Sigmoid colon (tissue), 7 donors: ENCODE measurements around the gene RINT1. TPM values are rescaled to one million over a fixed set of nuclear protein-coding genes. Genes with fewer than 3 reads are reported as not detected.
A peak's percentile ranks its signal among the peaks of the same experiment; 100 is the strongest.
"Not testable (repeated sequence)": the region's sequence is repeated elsewhere in the genome, so short reads cannot be mapped to it uniquely, and the experiment has no call there.

Experiments
- DNase-seq: peaks from one replicate; pipeline ENCODE4 v3.0.0-alpha.2; 2019
- H3K27ac ChIP-seq, 4 donors: fragments of 200-600 bp; sonication (generic); one replicate each; pipeline ENCODE4 v1.5.1; 2016 to 2019; ENCODE audit warnings: mild to moderate bottlenecking in 1 of 4
- H3K27me3 ChIP-seq, 3 donors: fragments of 200-600 bp; sonication (generic); one replicate each; pipeline ENCODE4 v1.5.1; 2019; ENCODE audit warnings: mild to moderate bottlenecking in 1 of 3
- H3K36me3 ChIP-seq, 4 donors: fragments of 200-600 bp; sonication (generic); one replicate each; pipeline ENCODE4 v1.5.1; 2016 to 2019
- H3K4me1 ChIP-seq, 4 donors: fragments of 200-600 bp; sonication (generic); one replicate each; pipeline ENCODE4 v1.5.1; 2017 to 2019
- H3K4me3 ChIP-seq, 4 donors: fragments of 200-600 bp; sonication (generic); one replicate each; pipeline ENCODE4 v1.5.1; 2017 to 2019; ENCODE audit warnings: mild to moderate bottlenecking in 2 of 4, moderate library complexity in 1 of 4
- H3K9me3 ChIP-seq, 4 donors: fragments of 200-600 bp in 3 of 4; sonication (generic) in 3 of 4; one replicate each; pipeline versions ENCODE4 v1.5.1 to v1.6.1; 2013 to 2019
- CTCF ChIP-seq, 4 experiments: fragments of 450-650 bp in 3 of 4; fragments of 200-600 bp in 1 of 4; IDR thresholded peaks; one replicate each; pipeline ENCODE4 v1.5.1; 2016 to 2019; ENCODE audit warnings: antibody characterized with exemption in 4 of 4, mild to moderate bottlenecking in 3 of 4, moderate library complexity in 2 of 4
- EP300 ChIP-seq, 4 donors: sonication (generic); formaldehyde crosslinking; IDR thresholded peaks; one replicate each; pipeline ENCODE4 v1.6.1; 2017; ENCODE audit warnings: antibody characterized with exemption in 4 of 4
- POLR2A ChIP-seq, 2 donors: fragments of 450-650 bp; IDR thresholded peaks; one replicate each; pipeline ENCODE4 v1.6.1; 2016; ENCODE audit warnings: antibody characterized with exemption in 2 of 2, mild to moderate bottlenecking in 2 of 2, moderate library complexity in 2 of 2
- POLR2AphosphoS5 ChIP-seq, 4 donors: sonication (generic); formaldehyde crosslinking; IDR thresholded peaks; one replicate each; pipeline ENCODE4 v1.6.1; 2017; ENCODE audit warnings: antibody characterized with exemption in 4 of 4
- WGBS, 2 donors: extraction: QIAGEN DNeasy Blood & Tissue Kit; methylation state at CpG; one replicate each; pipeline ENCODE4 v1.1.7; 2013; 5-methylcytosine and 5-hydroxymethylcytosine counted together
- intact Hi-C: fragments of 100-400 bp; cut with DNase I; formaldehyde crosslinking; loops from one replicate; pipeline ENCODE4 v1.15.1; 2023
- polyA plus RNA-seq, 3 donors: library from polyadenylated mRNA; stranded (reverse); fragments of 200-250 nt; gene quantifications; one replicate each; pipeline ENCODE4 v1.2.3, GENCODE V29; 2013
- total RNA-seq, 4 donors: library from RNA; depleted of rRNA; stranded (reverse); fragments of >200 nt; gene quantifications; one replicate each; pipeline ENCODE4 v1.1.0, GENCODE V29; 2016
- donor health status: healthy with polysubstance abuse.
- donor health status: Bipolar disorder and iron deficiency.
- donor health status: healthy.

RINT1 gene
- total and polyA plus RNA-seq, 7 donors, result 7.9 to 22.2 (median 15.5) TPM

GRCh38 chr7:105594034-105594433, 62.0 kb downstream of the RINT1 start:
- Histone ChIP-seq H3K9me3 (no peaks in the 10 kb centered on the region), H3K36me3 (no peaks in the 10 kb centered on the region), H3K27ac (no peak overlapping the region), H3K4me1 (peaks cover 0 to 5% (median 0%) of the 10 kb centered on the region in 4 donors), H3K27me3 (peaks cover 0 to 2% (median 0%) of the 10 kb centered on the region in 3 donors), H3K4me3 (no peak overlapping the region)
- whole genome bisulfite sequencing, 2 donors, result 66 to 80% methylated on average over 3 of the region's 3 CpGs
- no peak for DNase-seq
- intact Hi-C loops, result no loop called here
- TF ChIP-seq POLR2A (IDR thresholded peaks at IDR 0.05) (no peak), POLR2AphosphoS5 (IDR thresholded peaks at IDR 0.05) (no peak), EP300 (IDR thresholded peaks at IDR 0.05) (no peak), CTCF (IDR thresholded peaks at IDR 0.05) (no peak)

GRCh38 chr7:105596866-105597265, 64.9 kb downstream of the RINT1 start:
- intact Hi-C loops, result no loop called here
- 64 to 71% methylated on average over 4 of the region's 4 CpGs for WGBS, 2 donors

GRCh38 chr7:105599080-105599479, 67.1 kb downstream of the RINT1 start:
- intact Hi-C loops, H3K9me3 ChIP-seq, H3K4me3 ChIP-seq, H3K27me3 ChIP-seq, H3K36me3 ChIP-seq, H3K4me1 ChIP-seq: not testable (repeated sequence)
- H3K27ac ChIP-seq, result peak overlapping the region in 1 of 4 donors; percentile 29
- WGBS, 2 donors, result 82 to 89% methylated on average over 8 of the region's 8 CpGs
- DNase-seq, result peak; percentile 13

More at GRCh38 chr7:105596866-105597265, 64.9 kb downstream of the RINT1 start:
- H3K36me3 ChIP-seq, result no peaks in the 10 kb centered on the region
- H3K9me3 ChIP-seq, result no peaks in the 10 kb centered on the region
- no peak overlapping the region for H3K4me3 ChIP-seq
- no peak for DNase-seq
- H3K27ac ChIP-seq, result no peak overlapping the region
- peaks cover 0 to 10% (median 0%) of the 10 kb centered on the region in 4 donors for H3K4me1 ChIP-seq
- peaks cover 0 to 2% (median 0%) of the 10 kb centered on the region in 3 donors for H3K27me3 ChIP-seq
- TF ChIP-seq POLR2AphosphoS5 (IDR thresholded peaks at IDR 0.05), result no peak
- no peak for TF ChIP-seq EP300 (IDR thresholded peaks at IDR 0.05)
- no peak for TF ChIP-seq POLR2A (IDR thresholded peaks at IDR 0.05)
- no peak for TF ChIP-seq CTCF (IDR thresholded peaks at IDR 0.05)

- Histone ChIP-seq H3K4me1 (peaks cover 0 to 10% (median 0%) of the 10 kb centered on the region in 4 donors), H3K27ac (peak overlapping the region in 1 of 4 donors; percentile 29), H3K27me3 (peaks cover 0 to 2% (median 0%) of the 10 kb centered on the region in 3 donors), H3K4me3 (no peak overlapping the region), H3K9me3 (no peaks in the 10 kb centered on the region), H3K36me3 (no peaks in the 10 kb centered on the region)
- 70 to 78% methylated on average over 3 of the region's 3 CpGs for WGBS, 2 donors
- TF ChIP-seq EP300 (IDR thresholded peaks at IDR 0.05) (peak in 1 of 4 donors; percentile 21), CTCF (IDR thresholded peaks at IDR 0.05) (no peak), POLR2A (IDR thresholded peaks at IDR 0.05) (no peak), POLR2AphosphoS5 (IDR thresholded peaks at IDR 0.05) (peak; percentile 23 to 69 (median 32))
- peak; percentile 64 for DNase-seq
- intact Hi-C loops, result no loop called here
Observed at GRCh38 chr7:105599551-105599950, 67.5 kb downstream of the RINT1 start.

GRCh38 chr7:105600720-105601550, 68.9 kb downstream of the RINT1 start:
- WGBS, 2 donors, result 78 to 86% methylated on average over 14 of the region's 14 CpGs
- DNase-seq, result peak; percentile 21
- Histone ChIP-seq H3K27me3 (peaks cover 0 to 2% (median 0%) of the 10 kb centered on the region in 3 donors), H3K27ac (no peak overlapping the region), H3K4me3 (no peak overlapping the region), H3K36me3 (no peaks in the 10 kb centered on the region), H3K4me1 (peaks cover 0 to 10% (median 2%) of the 10 kb centered on the region in 4 donors), H3K9me3 (no peaks in the 10 kb centered on the region)
- no peak for TF ChIP-seq POLR2AphosphoS5 (IDR thresholded peaks at IDR 0.05)
- no peak for TF ChIP-seq CTCF (IDR thresholded peaks at IDR 0.05)
- no peak for TF ChIP-seq EP300 (IDR thresholded peaks at IDR 0.05)
- no peak for TF ChIP-seq POLR2A (IDR thresholded peaks at IDR 0.05)
- intact Hi-C loops, result no loop called here
